GM19372 (cell line): ENCODE data around the gene TNP2.
"Not testable (repeated sequence)": the region's sequence is repeated elsewhere in the genome, so short reads cannot be mapped to it uniquely, and the experiment has no call there.

Experiments used
- ATAC-seq: cut with Tn5 transposase; IDR thresholded peaks from one replicate; pipeline ENCODE4 v1.9.1; 2021; ENCODE audit warnings: mild to moderate bottlenecking, low read depth, moderate library complexity; ENCODE audit not compliant: unreplicated experiment

The TNP2 gene

DNA sequence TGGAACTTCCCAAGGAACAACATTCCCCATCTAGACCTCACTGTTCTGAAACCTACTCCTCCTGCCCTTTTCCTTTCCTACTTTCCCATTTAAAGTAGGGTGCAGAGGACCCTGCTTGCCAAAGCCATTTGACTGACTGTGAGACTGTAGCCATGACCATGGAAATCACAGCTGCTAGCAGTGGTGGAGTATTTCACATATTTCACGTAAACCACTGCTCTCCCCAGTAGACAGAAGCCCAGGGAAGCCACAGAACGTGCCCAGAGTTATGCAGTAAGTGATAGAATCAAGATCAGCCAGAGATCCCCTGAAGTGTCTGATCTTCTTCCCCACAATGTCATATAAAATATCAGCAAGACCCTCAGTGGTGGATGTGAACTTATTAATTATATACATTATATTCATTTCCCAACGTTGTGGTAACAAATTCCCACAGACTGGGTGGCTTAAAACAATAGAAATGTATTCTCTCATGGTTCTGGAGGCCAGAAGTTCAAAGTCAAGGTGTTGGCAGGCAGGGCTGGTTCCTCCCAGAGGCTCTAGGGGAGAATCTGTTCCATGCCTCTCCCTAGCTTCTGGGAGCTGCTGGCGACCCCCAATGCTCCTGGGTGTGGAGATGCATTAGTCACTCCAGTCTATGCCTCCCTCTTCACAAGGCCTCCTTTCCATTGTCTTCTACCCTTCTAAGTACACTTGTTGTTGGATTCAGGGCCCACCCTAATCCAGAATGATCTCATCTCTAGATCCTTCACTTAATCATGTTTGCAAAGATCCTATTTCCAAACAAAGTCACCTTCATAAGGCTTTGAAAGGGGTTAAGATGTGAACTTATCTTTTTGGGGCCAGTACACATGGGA lies 32.7 kb upstream of the TNP2 start:
- ATAC-seq: no peak

DNA sequence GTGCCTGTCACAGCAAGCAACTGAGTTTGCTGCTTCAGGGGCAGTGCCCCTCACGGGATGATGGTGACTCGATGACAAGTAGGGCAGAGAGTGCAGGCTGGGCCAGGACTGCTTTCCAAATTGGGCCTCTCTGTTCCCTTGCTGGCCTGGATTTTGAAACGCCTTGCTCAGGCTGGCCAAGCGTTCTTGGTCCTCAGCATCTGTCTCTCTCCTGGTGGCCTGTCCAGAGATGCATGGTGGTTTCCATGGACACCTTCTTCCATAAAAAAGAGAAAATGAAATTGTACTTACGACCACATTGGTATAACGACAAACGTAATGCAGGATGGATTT lies 31.4 kb upstream of the TNP2 start:
- ATAC-seq: no peak

DNA sequence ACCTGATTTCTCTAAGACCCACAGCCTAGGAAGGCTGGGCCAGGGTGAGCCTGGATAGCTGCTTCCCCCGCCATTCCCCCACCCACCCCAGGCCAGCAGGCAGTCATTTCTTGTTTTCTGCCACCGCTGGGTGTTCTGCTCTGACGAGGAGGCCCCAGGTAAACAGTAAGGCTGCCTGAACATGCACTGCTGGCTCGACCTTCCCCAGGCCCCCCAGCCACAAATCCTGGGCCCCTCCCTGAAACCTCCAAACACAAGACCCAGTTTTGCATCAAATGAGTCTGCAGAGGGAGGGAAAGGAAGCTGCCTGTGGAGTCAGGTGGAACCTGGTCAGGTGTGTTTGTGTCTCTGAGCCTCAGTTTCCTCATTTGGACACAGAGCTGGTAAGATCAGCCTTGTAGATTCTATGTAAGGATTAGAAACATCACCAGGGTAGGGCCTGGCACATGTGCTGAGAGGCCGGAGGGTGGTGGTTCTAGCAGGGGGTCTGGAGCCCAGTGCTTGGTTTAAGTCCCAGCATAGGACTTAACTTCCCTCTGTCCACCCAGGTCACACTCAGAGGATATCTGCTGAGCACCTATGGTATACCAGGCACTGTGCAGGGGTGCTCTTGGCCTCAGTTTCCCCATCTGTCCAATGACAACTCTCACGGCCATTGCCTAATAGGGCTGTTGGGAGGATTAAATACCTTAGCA lies 30.9 kb upstream of the TNP2 start:
- no peak for ATAC-seq

DNA sequence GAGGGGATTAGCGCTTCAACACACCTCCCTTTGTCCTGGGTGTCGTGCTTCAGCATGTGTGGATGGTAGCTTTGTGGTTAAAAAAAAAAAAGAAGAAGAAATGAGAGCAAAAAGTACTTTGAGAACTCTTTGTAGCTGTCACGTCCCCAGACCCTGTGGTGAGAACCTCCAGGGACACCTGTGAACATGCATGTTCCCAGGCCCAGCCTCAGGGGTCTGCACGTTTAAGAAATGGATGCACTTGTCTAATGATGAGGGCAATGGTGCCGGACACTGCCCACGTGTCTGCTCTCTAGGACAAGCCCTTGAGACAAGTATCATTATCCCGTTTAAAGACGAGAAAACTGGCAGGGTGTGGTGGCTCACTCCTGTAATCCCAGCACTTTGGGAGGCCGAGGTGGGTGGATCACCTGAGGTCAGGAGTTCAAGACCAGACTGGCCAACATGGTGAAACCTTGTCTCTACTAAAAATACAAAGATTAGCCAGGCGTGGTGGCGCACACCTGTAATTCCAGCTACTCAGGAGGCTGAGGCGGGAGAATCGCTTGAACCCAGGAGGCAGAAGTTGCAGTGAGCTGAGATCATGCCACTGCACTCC lies 29.9 kb upstream of the TNP2 start:
- ATAC-seq: not testable (repeated sequence)

DNA sequence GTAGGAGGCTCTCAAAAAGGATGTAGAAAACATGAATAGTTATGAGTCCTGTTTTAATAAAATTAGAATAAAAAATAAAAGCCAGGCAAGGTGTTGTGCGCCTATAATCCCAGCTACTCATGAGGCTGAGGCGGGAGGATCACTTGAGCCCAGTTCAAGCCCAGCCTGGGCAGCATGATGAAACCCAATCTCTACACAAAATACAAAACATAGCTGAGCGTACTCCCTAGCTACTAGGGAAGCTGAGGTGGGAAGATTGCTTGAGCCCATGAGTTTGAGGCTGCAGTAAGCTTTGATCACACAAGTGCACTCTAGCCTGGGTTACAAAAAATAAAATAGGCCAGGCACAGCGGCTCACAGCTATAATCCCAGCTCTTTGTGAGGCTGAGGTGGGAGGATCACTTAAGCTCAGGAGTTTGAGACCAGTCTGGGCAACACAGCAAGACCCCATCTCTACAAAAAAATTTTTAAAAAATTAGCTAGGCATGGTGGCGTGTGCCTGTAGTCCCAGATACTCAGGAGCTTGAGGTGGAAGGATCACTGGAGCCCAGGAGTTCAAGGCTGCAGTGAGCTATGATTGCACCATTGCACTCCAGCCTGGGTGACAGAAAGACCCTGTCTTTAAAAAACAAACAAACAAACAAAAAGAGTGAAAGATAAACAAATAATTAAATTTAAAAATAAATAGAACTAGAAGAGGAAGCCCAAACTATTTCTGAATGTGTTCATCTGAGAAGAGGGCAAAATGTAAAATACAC lies 29.2 kb upstream of the TNP2 start:
- no peak for ATAC-seq

DNA sequence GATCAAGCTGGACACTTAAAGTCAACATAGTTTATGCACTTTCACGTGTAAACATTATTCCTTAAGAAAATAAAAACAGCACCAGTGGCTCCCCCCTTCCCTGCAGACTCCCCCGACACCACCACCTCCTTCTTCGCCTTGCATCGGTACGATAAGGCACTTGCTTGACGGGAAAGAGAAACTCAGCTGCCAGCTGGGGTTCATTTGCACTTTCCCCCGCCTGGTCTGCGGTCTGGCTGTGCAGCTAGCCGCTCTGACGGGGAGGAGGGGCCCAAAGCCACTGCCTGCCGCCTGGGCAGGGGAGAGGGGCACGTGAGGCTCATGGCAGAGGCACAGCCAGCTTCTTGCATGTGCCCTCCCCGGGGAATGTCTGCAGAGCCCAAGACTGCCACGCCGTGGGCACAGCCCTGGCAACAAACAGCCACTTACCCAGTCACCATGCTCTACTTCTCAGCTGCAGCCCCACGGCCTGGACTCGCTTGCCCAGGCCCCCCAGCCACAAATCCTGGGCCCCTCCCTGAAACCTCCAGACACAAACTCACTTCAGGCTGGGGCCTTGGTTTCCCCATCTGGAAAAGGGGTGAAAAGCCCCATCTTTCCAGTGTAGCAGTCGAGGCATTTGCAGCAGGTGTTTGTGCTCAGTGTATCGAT lies 28.5 kb upstream of the TNP2 start:
- peak; percentile 78 for ATAC-seq

DNA sequence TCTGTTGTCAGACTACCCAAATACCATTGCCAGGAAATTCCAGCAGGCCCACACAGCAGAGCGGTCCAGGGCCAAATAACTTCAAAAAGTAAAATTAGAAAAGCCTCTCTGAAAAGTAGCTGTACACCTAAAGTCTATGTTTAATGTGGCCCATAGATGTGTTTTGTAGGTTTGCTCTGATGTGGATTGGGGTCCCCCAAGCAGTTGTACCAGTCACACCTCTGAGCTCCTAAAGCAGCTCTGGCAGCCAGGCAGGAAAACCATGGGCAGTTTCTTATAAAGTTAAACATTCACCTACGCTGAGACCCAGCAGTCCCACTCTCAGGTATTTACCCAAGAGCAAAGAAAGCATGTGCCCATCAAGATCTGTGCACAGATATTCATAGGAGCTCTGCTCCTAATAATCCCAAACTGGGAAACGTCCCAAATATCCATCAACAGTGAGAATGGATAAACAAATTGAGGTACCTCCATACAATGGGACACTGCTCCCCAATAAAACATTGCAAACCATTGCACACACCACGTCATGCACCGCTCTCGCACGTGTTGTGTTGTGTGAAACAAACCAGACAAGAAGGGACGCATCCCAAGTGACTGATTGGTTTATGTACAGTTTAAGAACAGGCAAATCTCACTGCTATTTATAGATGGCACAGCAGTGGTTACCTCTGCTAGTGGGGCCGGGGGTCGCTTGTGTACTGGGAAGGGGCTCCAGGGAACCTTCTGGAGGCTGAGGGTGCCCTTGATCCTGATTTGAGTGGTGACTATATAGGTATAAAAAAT lies 27.8 kb upstream of the TNP2 start:
- ATAC-seq: no peak

DNA sequence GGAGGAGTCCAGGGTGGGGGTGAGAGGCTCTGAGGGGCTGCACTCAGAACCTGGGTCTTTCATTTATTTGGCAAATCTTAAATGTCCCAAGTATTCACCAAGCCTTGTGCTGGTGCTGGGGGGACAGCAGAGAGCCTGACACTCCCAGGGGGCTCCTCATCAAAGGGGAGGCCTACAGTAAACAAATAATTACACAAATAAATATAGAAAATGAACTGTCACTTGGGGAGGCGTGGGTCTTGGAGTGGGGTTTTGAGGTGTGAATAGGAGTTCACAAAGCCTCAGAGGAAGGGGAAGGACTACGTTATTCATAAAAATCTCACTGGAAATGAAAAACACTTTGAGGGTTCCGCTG lies 27.2 kb upstream of the TNP2 start:
- ATAC-seq: no peak

DNA sequence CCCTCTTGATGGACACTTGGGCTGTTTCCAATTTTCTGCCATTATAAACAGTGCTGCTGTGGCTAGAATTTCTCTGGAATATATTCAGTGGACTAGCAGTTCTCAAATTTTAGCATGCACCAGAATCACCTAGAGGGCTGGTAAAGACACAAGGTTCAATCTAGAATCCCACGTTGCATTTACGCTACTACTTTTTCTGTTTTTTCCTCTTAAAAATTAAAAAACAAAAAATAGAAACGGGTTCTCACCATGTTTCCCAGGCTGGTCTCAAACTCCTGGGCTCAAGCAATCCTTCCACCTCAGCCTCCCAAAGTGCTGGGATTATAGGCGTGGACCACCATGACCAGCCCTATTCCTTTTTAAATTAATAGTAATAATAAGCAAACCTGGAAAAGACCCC lies 26.5 kb upstream of the TNP2 start:
- ATAC-seq: no peak

DNA sequence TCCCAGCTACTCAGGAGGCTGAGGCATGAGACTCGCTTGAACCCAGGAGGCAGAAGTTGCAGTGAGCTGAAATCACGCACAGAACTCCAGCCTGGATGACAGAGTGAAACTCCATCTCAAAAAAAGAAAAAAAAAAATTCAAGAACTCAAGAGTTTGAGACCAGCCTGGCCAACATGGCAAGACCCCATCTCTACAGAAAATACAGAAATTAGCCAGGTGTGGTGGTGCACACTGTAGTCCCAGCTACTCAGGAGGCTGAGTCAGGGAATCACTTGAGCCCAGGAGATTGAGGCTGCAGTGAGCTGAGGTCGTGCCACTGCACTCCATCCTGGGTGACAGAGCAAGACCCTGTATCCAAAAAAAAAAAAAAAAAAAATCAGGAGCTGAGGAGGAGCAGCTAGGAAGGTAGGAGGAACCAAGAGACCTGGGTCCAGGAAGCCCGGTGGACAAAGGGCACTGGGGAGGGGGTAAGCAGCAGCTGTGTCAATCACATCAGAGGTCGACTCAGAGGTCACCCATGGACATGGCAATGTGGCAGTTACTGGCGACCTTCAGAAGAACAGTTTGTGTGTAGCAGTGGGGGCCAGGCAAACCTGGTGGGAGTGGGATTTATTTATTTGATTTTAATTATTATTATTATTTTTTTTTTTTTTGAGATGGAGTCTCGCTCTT lies 23.1 kb upstream of the TNP2 start:
- no peak for ATAC-seq

DNA sequence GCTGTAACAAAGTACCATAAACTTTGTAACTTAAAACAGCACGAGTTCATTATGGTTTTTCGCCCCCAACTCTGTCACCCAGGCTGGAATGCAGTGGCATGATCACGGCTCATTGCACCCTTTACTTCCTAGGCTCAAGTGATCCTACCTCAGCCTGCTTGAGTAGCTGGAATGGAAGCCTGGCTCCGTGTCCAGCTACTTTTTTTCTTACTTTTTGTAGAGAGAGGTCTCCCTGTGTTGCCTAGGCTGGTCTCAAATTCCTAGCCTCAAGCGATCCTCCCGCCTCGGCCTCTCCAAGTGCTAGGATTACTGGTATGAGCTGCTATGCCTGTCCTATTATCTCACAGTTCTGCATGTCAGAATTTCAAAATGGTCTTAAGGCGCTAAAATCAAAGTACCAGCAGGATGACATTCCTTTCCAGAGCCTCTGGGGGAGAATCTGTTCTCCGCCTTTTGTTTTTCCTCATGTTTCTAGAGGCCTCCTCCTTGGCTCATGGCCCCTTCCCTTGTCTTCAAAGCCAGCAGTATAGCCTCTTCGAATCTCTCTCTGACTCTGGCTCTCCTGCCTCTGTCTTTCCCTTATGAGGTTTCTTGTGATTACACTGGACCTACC lies 22.1 kb upstream of the TNP2 start:
- ATAC-seq: no peak

DNA sequence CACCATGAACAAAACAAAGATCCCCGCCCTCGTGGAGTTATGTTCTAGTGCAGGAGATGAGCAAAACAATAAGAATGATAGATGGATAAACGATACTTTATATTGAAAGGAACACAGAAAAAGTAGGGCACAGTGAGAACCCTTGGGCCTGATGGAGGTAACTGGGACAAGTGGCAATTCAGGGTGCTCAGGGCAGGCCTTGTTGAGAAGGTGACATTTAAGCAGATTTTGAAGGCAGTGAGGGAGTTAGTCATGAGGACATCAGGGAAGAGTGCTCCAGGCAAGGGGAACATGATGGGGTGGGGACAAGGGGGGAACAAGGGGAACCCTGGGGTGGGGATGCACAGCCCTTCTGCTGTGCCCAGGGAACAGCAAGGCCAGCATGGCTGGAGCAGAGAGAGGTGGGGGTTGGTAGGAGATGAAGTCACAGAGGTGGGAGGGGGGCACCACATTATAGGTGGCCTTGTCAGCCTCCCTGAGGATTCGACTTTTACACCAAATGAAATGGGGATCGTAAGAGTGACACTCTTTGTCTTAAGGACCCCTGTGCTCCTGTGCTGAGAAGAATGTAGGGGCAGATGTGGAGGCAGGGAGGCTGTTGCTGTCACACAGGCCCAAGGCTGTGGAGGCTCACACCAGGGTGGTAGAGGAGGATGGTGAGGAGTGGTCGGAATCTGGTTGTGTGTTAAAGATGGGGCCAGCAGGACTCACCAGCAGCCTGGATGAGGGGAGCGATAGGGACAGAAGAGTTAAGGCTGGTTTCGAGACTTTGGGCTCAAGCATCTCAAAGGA lies 21.2 kb upstream of the TNP2 start:
- no peak for ATAC-seq

DNA sequence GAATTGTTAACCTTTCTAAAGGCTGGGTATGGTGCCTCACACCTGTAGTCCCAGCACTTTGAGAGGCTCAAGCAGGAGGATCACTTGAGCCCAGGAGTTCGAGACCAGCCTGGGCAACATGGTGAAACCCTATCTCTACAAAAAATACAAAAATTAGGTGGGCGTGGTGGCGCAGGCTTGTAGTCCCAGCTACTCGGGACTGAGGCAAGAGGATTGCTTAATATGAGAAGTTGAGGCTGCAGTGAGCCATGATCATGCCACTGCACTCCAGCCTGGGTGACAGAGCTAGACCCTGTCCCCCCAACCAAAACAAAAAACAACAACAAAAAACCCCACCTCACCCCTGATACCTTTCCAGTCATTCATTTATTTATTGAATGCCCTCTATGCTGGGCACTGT lies 20.6 kb upstream of the TNP2 start:
- ATAC-seq: not testable (repeated sequence)

DNA sequence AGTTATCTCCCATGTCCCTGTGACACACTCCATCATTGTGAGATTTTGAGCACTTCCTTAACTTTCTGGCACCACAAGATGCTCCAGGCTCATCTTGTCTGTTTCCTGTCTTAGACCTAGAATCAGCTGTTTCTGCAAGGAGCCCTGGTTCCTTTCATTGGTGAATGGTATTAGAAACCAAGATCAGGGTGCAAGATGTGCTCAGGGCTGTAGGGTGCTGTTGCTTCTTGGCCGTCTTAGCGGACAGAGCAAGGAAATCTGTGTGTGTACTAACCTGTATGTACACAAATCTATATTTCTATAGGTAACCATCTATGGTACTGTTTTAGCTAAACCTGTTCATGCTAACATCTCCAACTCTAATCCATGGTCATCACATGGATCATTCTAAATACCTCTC lies 20.1 kb upstream of the TNP2 start:
- no peak for ATAC-seq

DNA sequence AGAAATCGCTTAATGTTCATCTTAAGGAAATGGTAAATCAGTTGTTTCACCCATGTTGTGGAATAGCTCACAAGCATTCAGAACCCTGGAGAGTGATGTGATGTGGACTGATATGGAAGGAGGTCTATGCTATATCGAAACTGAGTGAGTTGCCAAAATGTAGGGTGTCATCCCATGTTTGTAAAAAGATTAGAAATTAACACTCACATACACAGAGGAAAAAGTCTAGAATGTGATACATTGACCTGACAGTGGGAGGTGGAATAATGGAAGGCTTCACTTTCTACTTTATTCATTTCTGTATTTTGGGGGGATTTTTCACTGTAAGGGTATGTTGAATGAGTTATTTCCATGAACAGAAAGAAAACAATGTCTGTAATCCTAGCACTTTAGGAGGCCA lies 16.7 kb upstream of the TNP2 start:
- ATAC-seq: no peak

DNA sequence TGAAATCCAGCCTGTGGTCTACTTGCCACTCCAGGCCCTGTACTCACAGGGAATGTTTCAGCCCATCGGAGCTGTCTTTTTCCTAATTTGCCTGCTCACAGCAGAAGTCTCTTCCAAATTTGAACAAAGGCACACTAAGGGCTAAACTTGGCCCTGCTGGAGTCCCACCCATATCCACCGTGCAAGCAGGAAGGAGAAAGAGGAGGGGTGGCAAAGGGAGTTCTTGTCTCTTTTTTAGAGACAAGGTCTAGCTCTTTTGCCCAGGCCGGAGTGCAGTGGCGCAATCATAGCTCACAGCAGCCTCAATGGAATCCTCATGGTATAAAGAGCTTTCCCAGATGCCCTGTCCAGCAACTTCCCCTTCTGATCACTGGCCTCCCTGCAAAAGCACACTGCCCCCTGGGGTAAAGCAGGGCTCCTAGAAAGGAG lies 14.7 kb upstream of the TNP2 start:
- ATAC-seq: no peak

DNA sequence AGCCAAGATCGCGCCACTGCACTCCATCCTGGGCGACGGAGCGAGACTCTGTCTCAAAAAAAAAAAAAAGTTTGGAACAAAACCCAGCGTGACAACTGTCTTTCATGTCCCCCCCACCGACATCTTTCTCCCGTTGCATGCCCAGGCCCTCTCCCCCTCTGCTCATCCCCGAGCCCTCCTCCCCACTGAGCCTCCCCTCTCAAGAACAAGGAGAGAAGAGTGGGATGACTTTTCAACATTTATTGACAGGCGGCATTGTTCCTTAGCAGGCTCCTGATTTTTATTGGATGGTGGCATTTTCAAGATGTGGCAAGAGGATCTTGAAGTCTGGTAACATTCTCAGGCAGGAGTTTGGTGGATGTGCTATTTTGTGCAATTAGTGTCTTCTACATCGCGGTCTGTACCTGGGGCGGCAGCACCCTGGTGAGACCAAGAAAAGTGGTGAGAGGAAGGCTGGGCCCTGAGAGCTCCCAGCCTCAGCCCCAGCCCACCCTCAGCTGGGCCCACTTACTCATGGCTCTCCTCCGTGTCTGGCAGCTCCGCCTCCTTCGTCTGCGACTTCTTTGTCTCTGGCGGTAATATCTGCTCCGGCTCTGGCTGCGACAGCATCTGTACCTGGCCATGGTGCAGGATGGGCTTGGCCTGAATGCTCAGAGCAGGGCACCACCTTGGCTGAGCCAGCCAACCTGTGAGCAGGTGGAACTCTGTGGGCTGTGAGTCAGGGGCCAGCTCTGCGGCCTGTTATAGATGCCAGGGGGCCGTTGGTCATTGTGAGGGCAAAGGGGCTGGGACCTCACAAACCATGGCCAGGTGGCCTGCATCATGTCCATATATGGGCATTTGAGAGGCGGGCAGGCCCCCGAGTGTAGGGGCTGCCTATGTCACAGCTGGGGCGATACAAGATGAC lies 11.7 kb upstream of the TNP2 start, which contains the start of gene PRM1:
Gene PRM1, minus strand, starts transcription at position 715 of the 907 bp plus-strand sequence. Its CDS starts 92 bp downstream, at position 623.
- ATAC-seq: no peak
